Measurements from ENCODE around the gene TCF4.

GRCh38 chr18:55220523-55220922 lies 367.5 kb downstream of the TCF4 start:
- TF ChIP-seq, protein P1, sequence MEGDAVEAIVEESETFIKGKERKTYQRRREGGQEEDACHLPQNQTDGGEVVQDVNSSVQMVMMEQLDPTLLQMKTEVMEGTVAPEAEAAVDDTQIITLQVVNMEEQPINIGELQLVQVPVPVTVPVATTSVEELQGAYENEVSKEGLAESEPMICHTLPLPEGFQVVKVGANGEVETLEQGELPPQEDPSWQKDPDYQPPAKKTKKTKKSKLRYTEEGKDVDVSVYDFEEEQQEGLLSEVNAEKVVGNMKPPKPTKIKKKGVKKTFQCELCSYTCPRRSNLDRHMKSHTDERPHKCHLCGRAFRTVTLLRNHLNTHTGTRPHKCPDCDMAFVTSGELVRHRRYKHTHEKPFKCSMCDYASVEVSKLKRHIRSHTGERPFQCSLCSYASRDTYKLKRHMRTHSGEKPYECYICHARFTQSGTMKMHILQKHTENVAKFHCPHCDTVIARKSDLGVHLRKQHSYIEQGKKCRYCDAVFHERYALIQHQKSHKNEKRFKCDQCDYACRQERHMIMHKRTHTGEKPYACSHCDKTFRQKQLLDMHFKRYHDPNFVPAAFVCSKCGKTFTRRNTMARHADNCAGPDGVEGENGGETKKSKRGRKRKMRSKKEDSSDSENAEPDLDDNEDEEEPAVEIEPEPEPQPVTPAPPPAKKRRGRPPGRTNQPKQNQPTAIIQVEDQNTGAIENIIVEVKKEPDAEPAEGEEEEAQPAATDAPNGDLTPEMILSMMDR (IDR thresholded peaks at IDR 0.05): no peak
- TF ChIP-seq POLR2A (IDR thresholded peaks at IDR 0.05): no peak
